ENCODE data around the gene CACNA2D1.

- TF ChIP-seq CTCF (IDR thresholded peaks at IDR 0.05) (no peak), POLR2A (IDR thresholded peaks at IDR 0.05) (no peak)
Observed at GRCh38 chr7:82158327-82158726, 285.2 kb downstream of the CACNA2D1 start.
